HepG2 (cell line): ENCODE results near the gene LILRB5. TPM values are rescaled to one million over a fixed set of nuclear protein-coding genes. Genes with fewer than 3 reads are reported as not detected.
A peak's percentile ranks its signal among the peaks of the same experiment; 100 is the strongest.
"Not testable (repeated sequence)": the region's sequence is repeated elsewhere in the genome, so short reads cannot be mapped to it uniquely, and the experiment has no call there.

Source experiments
- ATAC-seq: fragments of 200-7000 bp; cut with Tn5 transposase; 3 replicates; pipeline ENCODE4 v1.9.1; 2020; ENCODE audit warnings: mild to moderate bottlenecking, moderate library complexity
- BruUV-seq: library from RNA; stranded (reverse); fragments of 400-500 nt; replicated peaks from 2 replicates; lab custom pipeline; 2021; lab: Mats Ljungman, UMichigan
- CTCF ChIA-PET: fragments of 300-600 bp; formaldehyde crosslinking; extraction: SDS; loops from one replicate; lab custom pipeline; 2021; ENCODE audit warnings: low total read pairs, inconsistent platforms, low intra/inter-chr PET ratio; lab: Yijun Ruan, JAX
- POLR2A ChIA-PET: fragments of 350-600 bp; sonication (Branson Sonifier 250); formaldehyde crosslinking; loops from one replicate; lab custom pipeline; 2020; ENCODE audit warnings: antibody characterized with exemption, inconsistent platforms; lab: Yijun Ruan, JAX
- DNase-seq: peaks from one replicate; pipeline ENCODE4 v3.0.0-alpha.2; 2015; ENCODE audit warnings: low spot score
- FAIRE-seq: peaks from 3 replicates; lab custom pipeline; 2011; peaks lifted over from hg19 to GRCh38; lab: Jason Lieb, UNC
- H2AFZ ChIP-seq: one replicate; pipeline ENCODE4 v1.6.1; 2011; ENCODE audit warnings: low read length, inconsistent platforms
- H3K27ac ChIP-seq: fragments of 300-600 bp; 3 replicates; pipeline ENCODE4 v1.8.0; 2011; ENCODE audit warnings: mixed run types, mild to moderate bottlenecking, mixed read lengths, low read length, inconsistent platforms; ENCODE audit not compliant: insufficient read depth; ENCODE audit errors: extremely low read length
- H3K27me3 ChIP-seq, 2 experiments: fragments of 200-600 bp in 1 of 2; 2 replicates in 1 of 2; 3 replicates in 1 of 2; pipeline versions ENCODE4 v1.6.0 to v1.8.0; 2011; ENCODE audit warnings: low read length in 2 of 2, mild to moderate bottlenecking in 2 of 2, moderate library complexity in 2 of 2, inconsistent platforms in 1 of 2; ENCODE audit not compliant: insufficient read depth in 2 of 2, control insufficient read depth in 1 of 2
- H3K36me3 ChIP-seq, 2 experiments: fragments of 200-600 bp in 1 of 2; replicated peaks in 1 of 2; 2 replicates in 1 of 2; 3 replicates in 1 of 2; pipeline versions ENCODE4 v1.5.1 to v1.8.0; 2011; ENCODE audit warnings: low read length in 2 of 2, inconsistent platforms in 1 of 2; ENCODE audit not compliant: insufficient read depth in 2 of 2, control insufficient read depth in 1 of 2
- H3K4me1 ChIP-seq: 2 replicates; pipeline ENCODE4 v1.5.1; 2012; ENCODE audit warnings: low read length, inconsistent platforms; ENCODE audit not compliant: insufficient read depth
- H3K4me2 ChIP-seq: 2 replicates; pipeline ENCODE4 v1.6.0; 2011; ENCODE audit warnings: low read depth, low read length, inconsistent platforms
- H3K4me3 ChIP-seq, 3 experiments: fragments of 200-600 bp in 1 of 3; sonication (generic), shearing (Covaris generic) in 1 of 3; replicated peaks in 1 of 3; 2 replicates each; pipeline ENCODE4 v1.5.1; 2011 to 2016; ENCODE audit warnings: low read length in 3 of 3, inconsistent platforms in 2 of 3, low read depth in 2 of 3, mild to moderate bottlenecking in 2 of 3, control low read depth in 1 of 3, mixed read lengths in 1 of 3; ENCODE audit not compliant: insufficient read depth in 1 of 3
- H3K79me2 ChIP-seq: one replicate; pipeline ENCODE4 v1.6.1; 2011; ENCODE audit warnings: low read length, inconsistent platforms; ENCODE audit not compliant: insufficient read depth
- H3K9ac ChIP-seq: 2 replicates; pipeline ENCODE4 v1.6.0; 2011; ENCODE audit warnings: mild to moderate bottlenecking, low read depth, low read length, inconsistent platforms; ENCODE audit not compliant: insufficient read depth
- H3K9me3 ChIP-seq: 2 replicates; pipeline ENCODE4 v1.5.1; 2012; ENCODE audit warnings: mild to moderate bottlenecking, low read length
- H4K20me1 ChIP-seq: 2 replicates; pipeline ENCODE4 v1.6.0; 2011; ENCODE audit warnings: inconsistent platforms, mild to moderate bottlenecking, low read length, moderate library complexity; ENCODE audit not compliant: insufficient read depth
- AGO2 ChIP-seq: fragments of 200-400 bp; formaldehyde crosslinking; optimal IDR thresholded peaks from 2 replicates; pipeline ENCODE3; 2017; ENCODE audit warnings: mild to moderate bottlenecking, low read depth, low read length, moderate library complexity
- CEBPG ChIP-seq: IDR thresholded peaks from 2 replicates; pipeline ENCODE4 v1.6.1; 2016
- FLYWCH1 ChIP-seq: sonication (generic); formaldehyde crosslinking; IDR thresholded peaks from 2 replicates; pipeline ENCODE4 v1.8.1; 2023; ENCODE audit warnings: mild to moderate bottlenecking, missing genetic modification reagents
- RAD21 ChIP-seq: fragments of 450-650 bp; formaldehyde crosslinking; IDR thresholded peaks from 2 replicates; pipeline ENCODE4 v1.5.0; 2020; ENCODE audit warnings: mild to moderate bottlenecking
- RBFOX2 ChIP-seq: fragments of 200-400 bp; formaldehyde crosslinking; IDR thresholded peaks from 2 replicates; pipeline ENCODE4 v1.6.1; 2017; ENCODE audit warnings: low read depth, mild to moderate bottlenecking, low read length
- RFXAP ChIP-seq: sonication (generic); formaldehyde crosslinking; IDR thresholded peaks from 2 replicates; pipeline ENCODE4 v1.4.0; 2020; ENCODE audit warnings: missing genetic modification reagents, borderline replicate concordance
- SCMH1 ChIP-seq: sonication (generic); formaldehyde crosslinking; IDR thresholded peaks from 2 replicates; pipeline ENCODE4 v1.9.0; 2021; ENCODE audit warnings: missing genetic modification reagents, mild to moderate bottlenecking, borderline replicate concordance
- ZC3H13 ChIP-seq: sonication (generic); formaldehyde crosslinking; IDR thresholded peaks from 2 replicates; pipeline ENCODE4 v1.8.1; 2023; ENCODE audit warnings: mild to moderate bottlenecking, missing genetic modification reagents, moderate library complexity
- ZNF205 ChIP-seq: IDR thresholded peaks from 2 replicates; pipeline ENCODE4 v1.6.1; 2018; ENCODE audit warnings: missing biosample characterization, missing genetic modification reagents
- ZNF552 ChIP-seq: sonication (generic); formaldehyde crosslinking; IDR thresholded peaks from 2 replicates; pipeline ENCODE4 v1.9.0; 2022; ENCODE audit warnings: missing genetic modification reagents, mild to moderate bottlenecking, borderline replicate concordance
- ZNF747 ChIP-seq: sonication (generic); formaldehyde crosslinking; IDR thresholded peaks from 2 replicates; pipeline ENCODE4 v1.8.1; 2023; ENCODE audit warnings: missing genetic modification reagents, mild to moderate bottlenecking, borderline replicate concordance
- WGBS: methylation state at CpG from one replicate; pipeline ENCODE4 v1.1.6; 2017; ENCODE audit warnings: low lambda C conversion rate; 5-methylcytosine and 5-hydroxymethylcytosine counted together
- in situ Hi-C: cut with HindIII; loops from 2 replicates; pipeline ENCODE4 v1.10.0; 2017; ENCODE audit warnings: low pct_unique_long_range_greater_than_20kb; ENCODE audit not compliant: extremely low pct_ligation_motif_present
- intact Hi-C: fragments of 100-400 bp; cut with micrococcal nuclease; formaldehyde crosslinking; loops from one replicate; pipeline ENCODE4 v1.10.0; 2022; ENCODE audit not compliant: unreplicated experiment
- polyA plus RNA-seq, 8 experiments: library from polyadenylated mRNA; depleted of rRNA in 3 of 8; stranded (reverse) in 7 of 8; unstranded in 1 of 8; fragments of >200 nt; fragmentation: Illumina TruSeq in 4 of 8; extraction: Trizol in 4 of 8; gene quantifications; 2 replicates each; pipeline versions ENCODE4 v1.2.1 to v1.2.3, GENCODE V29; 2011 to 2016; ENCODE audit warnings: low read depth in 4 of 8, missing spikeins in 1 of 8, mixed read lengths in 1 of 8; ENCODE audit not compliant: insufficient read depth in 1 of 8
- total RNA-seq, 5 experiments: library from RNA; depleted of rRNA; stranded (reverse); fragments of >200 nt; fragmentation: Illumina TruSeq; extraction: Trizol; gene quantifications; 2 replicates each; pipeline ENCODE4 v1.2.3, GENCODE V29; 2016; ENCODE audit warnings: low read depth in 1 of 5
- TF ChIP-seq, protein P1 (sequence below): sonication (generic); formaldehyde crosslinking; IDR thresholded peaks from 2 replicates; pipeline ENCODE4 v1.4.0; 2020; ENCODE audit warnings: mild to moderate bottlenecking, missing genetic modification reagents
- TF ChIP-seq, protein P2 (sequence below): sonication (generic); formaldehyde crosslinking; IDR thresholded peaks from 2 replicates; pipeline ENCODE4 v1.9.0; 2021; ENCODE audit warnings: missing genetic modification reagents, mild to moderate bottlenecking, borderline replicate concordance
- TF ChIP-seq, protein P3 (sequence below): sonication (generic); formaldehyde crosslinking; IDR thresholded peaks from 2 replicates; pipeline ENCODE4 v1.5.1; 2020; ENCODE audit warnings: mild to moderate bottlenecking, missing genetic modification reagents, moderate library complexity

Gene LILRB5
- total and polyA plus RNA-seq, 2 of the 13 experiments (the other 11 are each of a cell fraction or from before 2014, with no cell fraction given): not detected

DNA sequence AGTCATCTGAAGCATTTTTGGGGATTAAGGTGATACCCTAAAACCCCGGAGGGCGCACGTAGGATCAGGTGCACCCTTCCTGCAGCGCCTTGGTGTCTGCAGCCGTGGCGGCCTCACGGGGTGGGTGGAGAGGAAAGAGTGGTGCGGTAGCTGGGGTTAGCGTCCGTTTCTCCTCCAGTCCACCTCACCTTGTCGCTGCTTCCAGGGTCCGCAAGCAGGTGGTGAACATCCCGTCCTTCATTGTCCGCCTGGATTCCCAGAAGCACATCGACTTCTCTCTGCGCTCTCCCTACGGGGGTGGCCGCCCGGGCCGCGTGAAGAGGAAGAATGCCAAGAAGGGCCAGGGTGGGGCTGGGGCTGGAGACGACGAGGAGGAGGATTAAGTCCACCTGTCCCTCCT is 49.9 kb downstream of the LILRB5 start:
- ATAC-seq, in situ Hi-C loops, H3K27me3 ChIP-seq, CTCF ChIA-PET, BruUV-seq, H3K27ac ChIP-seq, intact Hi-C loops, FAIRE-seq, H3K4me3 ChIP-seq, H3K9ac ChIP-seq, DNase-seq, H3K9me3 ChIP-seq, H2AFZ ChIP-seq, H3K4me2 ChIP-seq: not testable (repeated sequence)
- peaks cover 70% of the 10 kb centered on the region for H4K20me1 ChIP-seq
- WGBS: 93% methylated on average over 22 of the region's 23 CpGs
- peaks cover 40% of the 10 kb centered on the region for H3K79me2 ChIP-seq
- TF ChIP-seq ZC3H13 (CRISPR knock-in tag) (peak; percentile 12; the same call in 1 of the 2 replicates), RBFOX2 (peak; percentile 5; the same call in 1 of the 2 replicates), AGO2 (peak; percentile 60), ZNF747 (CRISPR knock-in tag) (peak; percentile 5; the same call in 1 of the 2 replicates)
- POLR2A ChIA-PET: interaction anchor here (1.3 to 8.7 kb wide), 4 partner anchors 9 to 70 kb away, joined by 4 to 306 read pairs (median 96); partner anchors contain the start of genes MBOAT7, RPS9 and TSEN34
- H3K4me1 ChIP-seq: peaks cover 96% of the 10 kb centered on the region
- H3K36me3 ChIP-seq: peaks cover 20 to 58% of the 10 kb centered on the region in 2 experiments

DNA sequence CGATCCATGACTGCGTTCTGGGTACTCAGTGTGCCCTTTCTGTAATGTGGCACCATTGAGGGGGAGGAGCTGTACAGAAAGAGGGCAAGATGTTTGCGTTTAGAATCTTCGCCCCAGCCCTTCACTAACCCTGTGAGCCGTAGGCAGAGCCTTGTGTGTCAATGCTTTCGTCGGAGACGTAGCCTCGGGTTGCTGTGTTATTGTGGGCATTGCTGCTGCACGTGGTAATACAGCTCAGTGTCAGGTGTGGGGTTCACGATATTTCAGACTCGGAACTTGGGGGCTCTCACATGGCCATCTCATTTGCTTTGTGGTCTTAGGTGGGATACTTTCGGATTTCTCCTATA is 50.3 kb downstream of the LILRB5 start:
- ChIA-PET CTCF (no interaction called here), POLR2A (interaction anchor here (8.7 kb wide), 1 partner anchor 16 kb away, joined by 306 read pairs; the partner anchor contains the start of genes MBOAT7 and TSEN34)
- H3K27ac ChIP-seq: no peak overlapping the region
- peaks cover 20 to 62% of the 10 kb centered on the region in 2 experiments for H3K36me3 ChIP-seq
- no peak overlapping the region for H2AFZ ChIP-seq
- H3K4me3 ChIP-seq: no peak overlapping the region
- intact Hi-C loops: no loop called here
- peaks cover 44% of the 10 kb centered on the region for H3K79me2 ChIP-seq
- in situ Hi-C loops: no loop called here
- FAIRE-seq (no peak), DNase-seq (no peak), ATAC-seq (no peak)
- peaks cover 74% of the 10 kb centered on the region for H4K20me1 ChIP-seq
- H3K4me1 ChIP-seq: peaks cover 100% of the 10 kb centered on the region
- H3K4me2 ChIP-seq: no peak overlapping the region
- 84% methylated on average over 10 of the region's 13 CpGs for WGBS
- no TSS peak for BruUV-seq
- no peaks in the 10 kb centered on the region for H3K9me3 ChIP-seq
- no peak overlapping the region for H3K9ac ChIP-seq
- no peaks in the 10 kb centered on the region for H3K27me3 ChIP-seq
- TF ChIP-seq ZNF552 (CRISPR knock-in tag) (no peak), ZNF205 (CRISPR knock-in tag) (no peak), RAD21 (CRISPR knock-in tag) (no peak), SCMH1 (no peak), FLYWCH1 (no peak), RFXAP (no peak), CEBPG (CRISPR knock-in tag) (no peak)
- TF ChIP-seq, protein P1, sequence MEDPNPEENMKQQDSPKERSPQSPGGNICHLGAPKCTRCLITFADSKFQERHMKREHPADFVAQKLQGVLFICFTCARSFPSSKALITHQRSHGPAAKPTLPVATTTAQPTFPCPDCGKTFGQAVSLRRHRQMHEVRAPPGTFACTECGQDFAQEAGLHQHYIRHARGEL (CRISPR knock-in tag): no peak
- TF ChIP-seq, protein P2, sequence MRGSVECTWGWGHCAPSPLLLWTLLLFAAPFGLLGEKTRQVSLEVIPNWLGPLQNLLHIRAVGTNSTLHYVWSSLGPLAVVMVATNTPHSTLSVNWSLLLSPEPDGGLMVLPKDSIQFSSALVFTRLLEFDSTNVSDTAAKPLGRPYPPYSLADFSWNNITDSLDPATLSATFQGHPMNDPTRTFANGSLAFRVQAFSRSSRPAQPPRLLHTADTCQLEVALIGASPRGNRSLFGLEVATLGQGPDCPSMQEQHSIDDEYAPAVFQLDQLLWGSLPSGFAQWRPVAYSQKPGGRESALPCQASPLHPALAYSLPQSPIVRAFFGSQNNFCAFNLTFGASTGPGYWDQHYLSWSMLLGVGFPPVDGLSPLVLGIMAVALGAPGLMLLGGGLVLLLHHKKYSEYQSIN (CRISPR knock-in tag): no peak
- TF ChIP-seq, protein P3, sequence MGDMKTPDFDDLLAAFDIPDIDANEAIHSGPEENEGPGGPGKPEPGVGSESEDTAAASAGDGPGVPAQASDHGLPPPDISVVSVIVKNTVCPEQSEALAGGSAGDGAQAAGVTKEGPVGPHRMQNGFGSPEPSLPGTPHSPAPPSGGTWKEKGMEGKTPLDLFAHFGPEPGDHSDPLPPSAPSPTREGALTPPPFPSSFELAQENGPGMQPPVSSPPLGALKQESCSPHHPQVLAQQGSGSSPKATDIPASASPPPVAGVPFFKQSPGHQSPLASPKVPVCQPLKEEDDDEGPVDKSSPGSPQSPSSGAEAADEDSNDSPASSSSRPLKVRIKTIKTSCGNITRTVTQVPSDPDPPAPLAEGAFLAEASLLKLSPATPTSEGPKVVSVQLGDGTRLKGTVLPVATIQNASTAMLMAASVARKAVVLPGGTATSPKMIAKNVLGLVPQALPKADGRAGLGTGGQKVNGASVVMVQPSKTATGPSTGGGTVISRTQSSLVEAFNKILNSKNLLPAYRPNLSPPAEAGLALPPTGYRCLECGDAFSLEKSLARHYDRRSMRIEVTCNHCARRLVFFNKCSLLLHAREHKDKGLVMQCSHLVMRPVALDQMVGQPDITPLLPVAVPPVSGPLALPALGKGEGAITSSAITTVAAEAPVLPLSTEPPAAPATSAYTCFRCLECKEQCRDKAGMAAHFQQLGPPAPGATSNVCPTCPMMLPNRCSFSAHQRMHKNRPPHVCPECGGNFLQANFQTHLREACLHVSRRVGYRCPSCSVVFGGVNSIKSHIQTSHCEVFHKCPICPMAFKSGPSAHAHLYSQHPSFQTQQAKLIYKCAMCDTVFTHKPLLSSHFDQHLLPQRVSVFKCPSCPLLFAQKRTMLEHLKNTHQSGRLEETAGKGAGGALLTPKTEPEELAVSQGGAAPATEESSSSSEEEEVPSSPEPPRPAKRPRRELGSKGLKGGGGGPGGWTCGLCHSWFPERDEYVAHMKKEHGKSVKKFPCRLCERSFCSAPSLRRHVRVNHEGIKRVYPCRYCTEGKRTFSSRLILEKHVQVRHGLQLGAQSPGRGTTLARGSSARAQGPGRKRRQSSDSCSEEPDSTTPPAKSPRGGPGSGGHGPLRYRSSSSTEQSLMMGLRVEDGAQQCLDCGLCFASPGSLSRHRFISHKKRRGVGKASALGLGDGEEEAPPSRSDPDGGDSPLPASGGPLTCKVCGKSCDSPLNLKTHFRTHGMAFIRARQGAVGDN (CRISPR knock-in tag): no peak
